Smooth muscle cell (in vitro differentiated cells): Measurements from ENCODE around the gene ITCH. TPM values are rescaled to one million over a fixed set of nuclear protein-coding genes. Genes with fewer than 3 reads are reported as not detected.

Experiments used
- DNase-seq: peaks from one replicate; lab custom pipeline; 2025; ENCODE audit not compliant: unreplicated experiment; lab: John Stamatoyannopoulos, UW
- H2AFZ ChIP-seq: fragments of 200-600 bp; sonication (generic); 2 replicates; pipeline ENCODE4 v1.6.0; 2016; ENCODE audit warnings: antibody characterized with exemption, low read depth, mild to moderate bottlenecking
- H3F3A ChIP-seq: fragments of 200-600 bp; sonication (generic); 2 replicates; pipeline ENCODE4 v1.6.0; 2017; ENCODE audit warnings: antibody characterized with exemption, low read depth
- H3K27ac ChIP-seq: fragments of 200-600 bp; sonication (generic); 2 replicates; pipeline ENCODE4 v1.5.1; 2016; ENCODE audit warnings: low read depth, mild to moderate bottlenecking
- H3K27me3 ChIP-seq: fragments of 200-600 bp; sonication (generic); 2 replicates; pipeline ENCODE4 v1.6.1; 2016; ENCODE audit warnings: low read depth, mild to moderate bottlenecking
- H3K36me3 ChIP-seq: fragments of 200-600 bp; sonication (generic); 2 replicates; pipeline ENCODE4 v1.5.1; 2016; ENCODE audit warnings: low read depth
- H3K4me1 ChIP-seq: fragments of 200-600 bp; sonication (generic); 2 replicates; pipeline ENCODE4 v1.5.1; 2016; ENCODE audit warnings: low read depth
- H3K4me2 ChIP-seq: fragments of 200-600 bp; sonication (generic); 2 replicates; pipeline ENCODE4 v1.6.0; 2016; ENCODE audit warnings: mild to moderate bottlenecking
- H3K4me3 ChIP-seq: fragments of 200-600 bp; sonication (generic); 2 replicates; pipeline ENCODE4 v1.5.1; 2016; ENCODE audit warnings: mild to moderate bottlenecking
- H3K79me2 ChIP-seq: fragments of 200-600 bp; sonication (generic); 2 replicates; pipeline ENCODE4 v1.6.0; 2016; ENCODE audit warnings: low read depth, mild to moderate bottlenecking
- H3K9ac ChIP-seq: fragments of 200-600 bp; sonication (generic); 2 replicates; pipeline ENCODE4 v1.6.0; 2016; ENCODE audit warnings: low read depth
- H3K9me3 ChIP-seq: fragments of 200-600 bp; sonication (generic); replicated peaks from 2 replicates; pipeline ENCODE4 v1.5.1; 2016; ENCODE audit warnings: low read depth
- H4K20me1 ChIP-seq: fragments of 200-600 bp; sonication (generic); 2 replicates; pipeline ENCODE4 v1.6.0; 2016; ENCODE audit warnings: low read depth
- WGBS: methylation state at CpG from one replicate; pipeline ENCODE4 v1.1.7; 2016; ENCODE audit warnings: low lambda C conversion rate; 5-methylcytosine and 5-hydroxymethylcytosine counted together
- polyA plus RNA-seq: library from polyadenylated mRNA; unstranded; fragments of >200 nt; fragmentation: Nextera tagmentation; extraction: Ambion mirVana; gene quantifications from 2 replicates; pipeline ENCODE4 v1.2.1, GENCODE V29; 2016
- total RNA-seq: library from RNA; depleted of rRNA; stranded (reverse); fragments of >200 nt; gene quantifications from 2 replicates; pipeline ENCODE4 v1.2.3, GENCODE V29; 2014
- TF ChIP-seq, protein P1 (sequence below): fragments of 200-600 bp; sonication (generic); IDR thresholded peaks from 2 replicates; pipeline ENCODE4 v1.5.1; 2017; ENCODE audit warnings: borderline replicate concordance, mild to moderate bottlenecking, antibody characterized with exemption; ENCODE audit not compliant: insufficient read depth, poor library complexity, severe bottlenecking

Gene ITCH
- total and polyA plus RNA-seq, 2 experiments from 2014 or later, result 21.9 to 96.7 TPM

DNA sequence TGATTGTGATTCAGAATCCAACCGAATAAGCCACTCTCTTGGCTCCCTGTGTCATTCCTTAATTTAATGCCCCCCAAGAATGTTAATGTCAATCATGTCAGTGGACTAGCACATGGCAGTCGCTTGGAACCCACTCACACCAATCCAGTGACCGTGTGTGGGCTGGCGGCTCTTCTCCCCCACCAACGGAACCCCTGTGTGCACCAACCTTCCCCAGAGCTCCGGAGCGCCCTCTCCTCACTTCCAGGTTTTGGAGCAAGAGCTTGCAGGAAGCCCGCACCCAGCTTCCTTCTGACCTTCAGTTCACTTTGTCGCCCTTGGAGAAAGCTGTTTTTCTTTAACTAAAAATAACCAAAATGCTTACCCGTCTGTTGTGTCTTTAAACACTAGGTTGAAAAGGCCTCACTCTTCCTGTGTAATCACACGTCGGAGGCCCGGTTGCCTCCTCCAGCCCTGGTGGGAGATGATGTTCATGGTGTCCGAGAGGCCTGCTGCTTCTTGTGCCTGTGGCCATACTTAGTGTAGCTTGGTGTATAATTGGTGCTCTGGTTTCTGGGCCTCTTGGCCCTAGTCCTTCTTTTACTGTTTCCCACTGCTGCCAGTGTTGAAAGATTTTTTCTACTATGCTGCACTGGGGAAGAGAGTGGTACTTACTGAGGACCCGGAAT lies 177.7 kb downstream of the ITCH start:
- H3K79me2 ChIP-seq, result no peaks in the 10 kb centered on the region
- 95% methylated on average over 15 of the region's 15 CpGs for WGBS
- no peaks in the 10 kb centered on the region for H3F3A ChIP-seq
- no peak overlapping the region for H3K9ac ChIP-seq
- H3K9me3 ChIP-seq, result no peaks in the 10 kb centered on the region
- no peak overlapping the region for H3K4me2 ChIP-seq
- no peaks in the 10 kb centered on the region for H3K4me1 ChIP-seq
- H2AFZ ChIP-seq, result no peak overlapping the region
- peaks cover 38% of the 10 kb centered on the region for H4K20me1 ChIP-seq
- H3K36me3 ChIP-seq, result peaks cover 8% of the 10 kb centered on the region
- DNase-seq, result no peak
- H3K27me3 ChIP-seq, result no peaks in the 10 kb centered on the region
- no peak overlapping the region for H3K4me3 ChIP-seq
- no peak overlapping the region for H3K27ac ChIP-seq
- TF ChIP-seq, protein P1, sequence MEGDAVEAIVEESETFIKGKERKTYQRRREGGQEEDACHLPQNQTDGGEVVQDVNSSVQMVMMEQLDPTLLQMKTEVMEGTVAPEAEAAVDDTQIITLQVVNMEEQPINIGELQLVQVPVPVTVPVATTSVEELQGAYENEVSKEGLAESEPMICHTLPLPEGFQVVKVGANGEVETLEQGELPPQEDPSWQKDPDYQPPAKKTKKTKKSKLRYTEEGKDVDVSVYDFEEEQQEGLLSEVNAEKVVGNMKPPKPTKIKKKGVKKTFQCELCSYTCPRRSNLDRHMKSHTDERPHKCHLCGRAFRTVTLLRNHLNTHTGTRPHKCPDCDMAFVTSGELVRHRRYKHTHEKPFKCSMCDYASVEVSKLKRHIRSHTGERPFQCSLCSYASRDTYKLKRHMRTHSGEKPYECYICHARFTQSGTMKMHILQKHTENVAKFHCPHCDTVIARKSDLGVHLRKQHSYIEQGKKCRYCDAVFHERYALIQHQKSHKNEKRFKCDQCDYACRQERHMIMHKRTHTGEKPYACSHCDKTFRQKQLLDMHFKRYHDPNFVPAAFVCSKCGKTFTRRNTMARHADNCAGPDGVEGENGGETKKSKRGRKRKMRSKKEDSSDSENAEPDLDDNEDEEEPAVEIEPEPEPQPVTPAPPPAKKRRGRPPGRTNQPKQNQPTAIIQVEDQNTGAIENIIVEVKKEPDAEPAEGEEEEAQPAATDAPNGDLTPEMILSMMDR, result no peak

DNA sequence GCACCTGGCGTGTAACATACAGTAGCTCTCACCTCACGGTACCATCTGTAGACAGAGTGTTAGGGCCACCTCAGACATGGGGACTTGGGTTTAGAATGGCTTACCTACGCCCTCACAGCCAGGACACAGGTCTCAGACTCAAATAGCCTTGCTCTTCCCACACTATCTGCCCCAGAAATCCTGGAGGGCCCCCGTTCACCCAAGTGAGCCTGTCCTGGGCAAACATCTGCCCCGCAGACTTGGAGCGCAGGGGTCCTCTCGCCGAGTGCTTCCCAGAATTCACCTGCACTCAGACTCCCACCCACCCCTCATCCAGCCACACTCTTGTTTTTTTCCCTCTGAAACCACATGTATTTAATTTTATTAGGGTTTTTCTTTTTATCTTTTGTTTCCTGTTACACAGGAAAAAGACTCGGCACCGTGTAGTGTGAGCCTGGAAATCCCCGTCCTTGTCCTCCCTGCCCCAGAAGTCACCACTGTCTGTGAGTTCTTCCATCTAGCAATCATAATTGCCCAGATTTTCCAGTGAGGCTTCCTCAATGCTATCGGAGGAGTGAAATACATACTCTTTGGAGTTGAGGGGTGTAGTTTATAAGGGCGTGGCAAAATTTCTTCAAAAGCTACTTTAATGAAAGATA lies 178.3 kb downstream of the ITCH start:
- Histone ChIP-seq H3K9me3 (no peaks in the 10 kb centered on the region), H3F3A (no peaks in the 10 kb centered on the region), H2AFZ (no peak overlapping the region), H3K4me3 (no peak overlapping the region), H3K79me2 (no peaks in the 10 kb centered on the region), H3K36me3 (peaks cover 8% of the 10 kb centered on the region), H3K27me3 (no peaks in the 10 kb centered on the region), H3K4me2 (no peak overlapping the region), H3K9ac (no peak overlapping the region), H3K4me1 (no peaks in the 10 kb centered on the region), H4K20me1 (peaks cover 31% of the 10 kb centered on the region), H3K27ac (no peak overlapping the region)
- no peak for DNase-seq
- WGBS, result 89% methylated on average over 13 of the region's 13 CpGs
- TF ChIP-seq, protein P1, result no peak

DNA sequence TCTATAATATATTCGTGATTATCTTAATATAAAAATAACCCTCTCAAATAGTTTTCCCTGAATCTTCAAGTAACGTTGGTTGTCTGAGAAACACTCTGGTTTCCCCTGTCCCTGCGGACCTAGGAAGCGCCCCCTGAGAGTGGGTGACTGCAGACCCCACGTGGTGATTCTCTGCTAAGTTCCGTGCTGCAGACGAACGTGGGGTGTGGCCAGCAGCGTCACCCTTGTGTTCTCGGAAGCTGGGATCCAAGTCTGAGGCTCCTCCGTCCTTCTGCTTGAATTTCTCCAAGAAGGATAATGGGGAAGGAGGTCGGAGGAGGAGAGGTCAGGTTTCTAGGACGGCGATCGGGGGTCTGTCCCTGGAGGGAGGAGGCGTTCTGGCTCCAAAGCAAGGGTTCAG lies 178.8 kb downstream of the ITCH start:
- no peaks in the 10 kb centered on the region for H3F3A ChIP-seq
- peaks cover 26% of the 10 kb centered on the region for H4K20me1 ChIP-seq
- DNase-seq, result no peak
- peaks cover 8% of the 10 kb centered on the region for H3K36me3 ChIP-seq
- 93% methylated on average over 16 of the region's 16 CpGs for WGBS
- H2AFZ ChIP-seq, result no peak overlapping the region
- H3K79me2 ChIP-seq, result no peaks in the 10 kb centered on the region
- no peak overlapping the region for H3K4me2 ChIP-seq
- H3K9ac ChIP-seq, result no peak overlapping the region
- H3K4me3 ChIP-seq, result no peak overlapping the region
- H3K27me3 ChIP-seq, result no peaks in the 10 kb centered on the region
- H3K4me1 ChIP-seq, result no peaks in the 10 kb centered on the region
- H3K27ac ChIP-seq, result no peak overlapping the region
- TF ChIP-seq, protein P1, result no peak
- no peaks in the 10 kb centered on the region for H3K9me3 ChIP-seq
